ENCODE results near the gene THPO.

Gene THPO

DNA sequence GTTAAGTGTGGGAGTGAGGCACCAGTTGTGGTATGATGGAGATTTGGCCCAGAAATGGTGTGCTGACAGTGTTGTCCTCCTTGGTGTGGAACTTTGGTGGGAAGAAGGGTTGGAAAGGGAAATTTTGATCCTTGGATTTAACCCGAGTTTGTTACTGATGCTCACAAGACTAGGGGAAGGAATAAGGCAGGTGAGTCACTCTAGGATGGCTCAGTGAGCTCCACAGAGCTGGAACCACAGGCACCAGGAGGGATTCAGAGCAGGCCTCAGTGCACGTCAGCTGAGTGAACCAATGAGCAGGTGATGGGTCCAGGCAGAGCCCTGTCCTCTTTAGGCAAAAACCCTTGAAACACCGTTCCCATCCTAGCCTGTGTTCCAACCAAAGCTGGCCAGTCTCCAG, 13.3 kb upstream of the THPO start:
- no peak for DNase-seq (ENCODE audit: extremely low spot score)
- CTCF ChIA-PET = interaction anchor here (0.9 to 1.7 kb wide), 3 partner anchors 20 to 29 kb away, joined by 3 read pairs; no protein-coding TSS in a partner anchor
- POLR2A ChIA-PET = no interaction called here

DNA sequence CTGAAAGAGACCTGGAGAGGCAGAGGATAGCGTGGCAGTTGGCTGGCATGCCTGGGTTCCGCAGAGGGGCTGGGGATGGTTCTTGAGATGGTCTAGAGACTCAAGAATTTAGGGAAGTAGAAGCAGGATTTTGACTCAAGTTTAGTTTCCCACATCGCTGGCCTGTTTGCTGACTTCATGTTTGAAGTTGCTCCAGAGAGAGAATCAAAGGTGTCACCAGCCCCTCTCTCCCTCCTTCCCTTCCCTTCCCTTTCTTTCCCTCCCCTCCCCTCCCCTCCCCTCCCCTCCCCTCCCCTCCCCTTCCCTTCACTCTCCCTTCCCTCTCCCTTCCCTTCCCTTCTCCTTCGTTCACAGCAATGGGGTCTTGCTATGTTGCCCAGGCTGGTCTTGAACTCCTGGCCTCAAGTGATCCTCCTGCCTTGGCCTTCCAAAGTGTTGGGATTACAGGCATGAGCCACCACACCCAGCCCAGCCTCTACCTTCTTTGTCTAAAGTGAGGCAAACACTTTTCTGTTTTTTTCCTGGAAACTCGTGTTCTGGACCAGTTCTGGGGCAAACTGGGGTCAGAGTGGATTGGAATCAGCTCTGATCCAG, 12.0 kb upstream of the THPO start:
- TF ChIP-seq, protein P1, sequence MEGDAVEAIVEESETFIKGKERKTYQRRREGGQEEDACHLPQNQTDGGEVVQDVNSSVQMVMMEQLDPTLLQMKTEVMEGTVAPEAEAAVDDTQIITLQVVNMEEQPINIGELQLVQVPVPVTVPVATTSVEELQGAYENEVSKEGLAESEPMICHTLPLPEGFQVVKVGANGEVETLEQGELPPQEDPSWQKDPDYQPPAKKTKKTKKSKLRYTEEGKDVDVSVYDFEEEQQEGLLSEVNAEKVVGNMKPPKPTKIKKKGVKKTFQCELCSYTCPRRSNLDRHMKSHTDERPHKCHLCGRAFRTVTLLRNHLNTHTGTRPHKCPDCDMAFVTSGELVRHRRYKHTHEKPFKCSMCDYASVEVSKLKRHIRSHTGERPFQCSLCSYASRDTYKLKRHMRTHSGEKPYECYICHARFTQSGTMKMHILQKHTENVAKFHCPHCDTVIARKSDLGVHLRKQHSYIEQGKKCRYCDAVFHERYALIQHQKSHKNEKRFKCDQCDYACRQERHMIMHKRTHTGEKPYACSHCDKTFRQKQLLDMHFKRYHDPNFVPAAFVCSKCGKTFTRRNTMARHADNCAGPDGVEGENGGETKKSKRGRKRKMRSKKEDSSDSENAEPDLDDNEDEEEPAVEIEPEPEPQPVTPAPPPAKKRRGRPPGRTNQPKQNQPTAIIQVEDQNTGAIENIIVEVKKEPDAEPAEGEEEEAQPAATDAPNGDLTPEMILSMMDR (IDR thresholded peaks at IDR 0.05; ENCODE audit: control extremely low read depth, extremely low read depth, low read depth, missing control alignments) = no peak
- ChIA-PET POLR2A (no interaction called here), CTCF (interaction anchor here (0.9 to 1.7 kb wide), 5 partner anchors 19 to 34 kb away, joined by 3 to 5 read pairs (median 3); no protein-coding TSS in a partner anchor)
- no peak for DNase-seq (ENCODE audit: extremely low spot score)

More for the DNA sequence above, 13.3 kb upstream of the THPO start:
- TF ChIP-seq, protein P1 (IDR thresholded peaks at IDR 0.05; ENCODE audit: control extremely low read depth, extremely low read depth, low read depth, missing control alignments) = no peak

DNA sequence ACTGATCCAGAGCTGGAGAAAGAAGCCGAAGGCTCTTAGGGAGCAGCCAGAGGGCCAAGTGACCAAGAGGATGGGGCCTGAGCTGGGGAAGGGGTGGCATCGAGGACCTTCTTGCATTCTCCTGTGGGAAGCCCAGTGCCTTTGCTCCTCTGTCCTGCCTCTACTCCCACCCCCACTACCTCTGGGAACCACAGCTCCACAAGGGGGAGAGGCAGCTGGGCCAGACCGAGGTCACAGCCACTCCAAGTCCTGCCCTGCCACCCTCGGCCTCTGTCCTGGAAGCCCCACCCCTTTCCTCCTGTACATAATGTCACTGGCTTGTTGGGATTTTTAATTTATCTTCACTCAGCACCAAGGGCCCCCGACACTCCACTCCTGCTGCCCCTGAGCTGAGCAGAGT, 11.4 kb upstream of the THPO start:
- TF ChIP-seq, protein P1 (IDR thresholded peaks at IDR 0.05; ENCODE audit: control extremely low read depth, extremely low read depth, low read depth, missing control alignments) = no peak
- ChIA-PET POLR2A (no interaction called here), CTCF (interaction anchor here (1.4 kb wide), 1 partner anchor 34 kb away, joined by 5 read pairs; no protein-coding TSS in a partner anchor)
- DNase-seq (ENCODE audit: extremely low spot score) = no peak

DNA sequence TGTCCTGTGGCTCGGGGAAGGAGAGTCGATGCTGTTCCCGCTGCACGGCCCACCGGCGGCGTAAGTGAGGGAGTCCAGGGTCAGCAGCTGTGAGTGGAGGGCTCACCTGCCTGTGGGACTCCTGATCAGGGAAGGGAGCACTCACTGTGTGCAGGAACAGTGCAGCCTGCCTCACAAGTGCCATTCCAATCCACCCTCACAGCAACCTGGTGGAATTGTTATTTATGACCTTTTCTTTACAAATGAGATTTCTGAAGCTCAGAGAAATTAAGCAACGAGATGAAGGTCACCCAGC, 10.9 kb upstream of the THPO start:
- TF ChIP-seq, protein P1 (IDR thresholded peaks at IDR 0.05; ENCODE audit: control extremely low read depth, extremely low read depth, low read depth, missing control alignments) = no peak
- POLR2A ChIA-PET = no interaction called here
- CTCF ChIA-PET = interaction anchor here (0.6 to 1.4 kb wide), 2 partner anchors 17 to 35 kb away, joined by 3 to 5 read pairs; no protein-coding TSS in a partner anchor
- DNase-seq (ENCODE audit: extremely low spot score) = no peak

DNA sequence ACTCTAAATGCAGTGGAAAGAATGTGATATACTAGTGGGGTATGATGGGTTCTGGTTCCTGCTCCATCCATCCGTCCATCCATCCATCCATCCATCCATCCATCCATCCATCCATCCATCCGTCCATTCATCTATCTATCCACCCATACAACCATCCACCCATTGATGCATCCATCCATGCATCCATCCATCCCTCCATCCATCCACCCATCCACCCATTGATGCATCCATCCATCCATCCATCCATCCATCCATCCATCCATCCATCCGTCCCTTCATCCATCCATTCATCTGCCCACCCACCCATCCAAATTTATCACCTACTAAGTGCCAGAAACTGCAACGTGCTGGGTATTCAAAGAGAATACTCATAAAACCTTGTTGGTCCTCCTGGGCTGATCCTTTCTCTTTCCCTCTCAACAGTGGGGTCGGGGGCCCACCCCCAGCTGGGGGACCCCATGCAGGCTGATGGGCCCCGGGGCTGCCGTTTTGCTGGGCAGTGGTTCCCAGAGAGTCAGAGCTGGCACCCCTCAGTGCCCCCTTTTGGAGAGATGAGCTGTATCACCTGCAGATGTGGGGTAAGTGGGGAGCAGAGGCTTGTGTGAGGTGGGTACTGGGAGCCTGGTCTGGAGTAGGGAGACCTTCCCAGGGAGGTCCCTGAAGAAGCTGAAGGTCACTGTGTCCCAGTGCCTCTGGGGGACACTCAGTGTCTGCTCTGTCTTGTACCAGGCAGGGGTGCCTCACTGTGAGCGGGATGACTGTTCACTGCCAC, 10.3 kb upstream of the THPO start:
- POLR2A ChIA-PET = no interaction called here
- DNase-seq (ENCODE audit: extremely low spot score) = no peak
- TF ChIP-seq, protein P1 (IDR thresholded peaks at IDR 0.05; ENCODE audit: control extremely low read depth, extremely low read depth, low read depth, missing control alignments) = no peak
- CTCF ChIA-PET = interaction anchor here (0.6 to 1.4 kb wide), 2 partner anchors 17 to 35 kb away, joined by 3 to 5 read pairs; no protein-coding TSS in a partner anchor

DNA sequence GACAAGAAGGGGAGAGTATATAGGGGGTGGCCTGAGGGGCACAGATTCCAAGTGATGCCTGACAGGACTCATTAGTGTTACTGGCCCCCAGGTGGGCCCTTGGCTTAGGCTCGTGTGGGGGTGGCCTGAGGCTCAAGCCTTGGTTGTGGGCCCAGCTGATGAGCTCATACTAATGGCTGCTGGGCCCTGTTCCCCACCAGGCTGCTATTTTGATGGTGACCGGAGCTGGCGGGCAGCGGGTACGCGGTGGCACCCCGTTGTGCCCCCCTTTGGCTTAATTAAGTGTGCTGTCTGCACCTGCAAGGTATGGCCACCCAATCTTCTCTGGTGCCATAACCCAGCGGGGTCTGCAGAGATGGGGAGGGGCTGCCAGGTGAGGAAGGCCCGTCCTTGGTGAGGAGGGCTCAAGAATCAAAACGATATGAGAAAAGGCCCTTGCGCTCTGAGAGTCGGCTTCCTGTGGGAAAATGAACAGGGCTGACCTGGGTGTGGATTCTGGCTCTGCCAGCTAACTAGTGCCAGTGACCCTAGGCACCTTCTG, 9.2 kb upstream of the THPO start:
- POLR2A ChIA-PET = no interaction called here
- DNase-seq (ENCODE audit: extremely low spot score) = no peak
- TF ChIP-seq, protein P1 (IDR thresholded peaks at IDR 0.05; ENCODE audit: control extremely low read depth, extremely low read depth, low read depth, missing control alignments) = no peak
- CTCF ChIA-PET = no interaction called here

All from GM10248 (cell line).